CD4-positive, alpha-beta T cell (primary cell): ENCODE measurements around the gene RNF167. TPM values are rescaled to one million over a fixed set of nuclear protein-coding genes. Genes with fewer than 3 reads are reported as not detected.

ENCODE experiments used
- ATAC-seq: fragments of 200-7000 bp; cut with Tn5 transposase; one replicate; pipeline ENCODE4 v1.10.0; 2022; ENCODE audit warnings: mild to moderate bottlenecking; ENCODE audit not compliant: poor library complexity
- CTCF ChIA-PET: fragments of 350-600 bp; sonication (Branson Sonifier 250); formaldehyde crosslinking; loops from one replicate; lab custom pipeline; 2021; ENCODE audit warnings: antibody characterized with exemption, inconsistent platforms; lab: Charles Lee
- POLR2A ChIA-PET: fragments of 350-600 bp; sonication (Branson Sonifier 250); formaldehyde crosslinking; loops from one replicate; lab custom pipeline; 2021; ENCODE audit warnings: antibody characterized with exemption, inconsistent platforms; lab: Charles Lee
- DNase-seq, 14 experiments: peaks; one replicate each; pipeline ENCODE4 v3.0.0-alpha.2; 2013 to 2020; ENCODE audit warnings: mixed read lengths in 2 of 14
- H3K27ac ChIP-seq, 2 donors: one replicate each; pipeline versions ENCODE4 v1.5.1 to v1.7.0; 2013; ENCODE audit warnings: low read length in 2 of 2, low read depth in 1 of 2, mild to moderate bottlenecking in 1 of 2
- H3K27me3 ChIP-seq, 2 experiments: 1 replicate in 1 of 2; 2 replicates in 1 of 2; pipeline versions ENCODE4 v1.6.1 to v1.7.0; 2013; ENCODE audit warnings: low read length in 2 of 2, control low read depth in 1 of 2, mild to moderate bottlenecking in 1 of 2, moderate library complexity in 1 of 2; ENCODE audit not compliant: insufficient read depth in 2 of 2, control insufficient read depth in 1 of 2
- H3K36me3 ChIP-seq: one replicate; pipeline ENCODE4 v1.6.1; 2013; ENCODE audit warnings: low read length, control low read depth; ENCODE audit not compliant: insufficient read depth
- H3K4me1 ChIP-seq: one replicate; pipeline ENCODE4 v1.6.1; 2013; ENCODE audit warnings: low read length, control low read depth; ENCODE audit not compliant: insufficient read depth
- H3K4me3 ChIP-seq: one replicate; pipeline ENCODE4 v1.5.1; 2013; ENCODE audit warnings: mild to moderate bottlenecking, low read length, moderate library complexity
- H3K9me3 ChIP-seq, 2 experiments: 1 replicate in 1 of 2; 2 replicates in 1 of 2; pipeline versions ENCODE4 v1.6.1 to v1.7.0; 2013; ENCODE audit warnings: low read length in 2 of 2, mild to moderate bottlenecking in 2 of 2, control low read depth in 1 of 2, moderate library complexity in 1 of 2; ENCODE audit not compliant: control insufficient read depth in 1 of 2, insufficient read depth in 1 of 2
- H3K27ac Mint-ChIP-seq: one replicate; pipeline ENCODE4 v1.8.0; 2020; ENCODE audit warnings: mixed read lengths
- H3K27me3 Mint-ChIP-seq: one replicate; pipeline ENCODE4 v1.8.0; 2021; ENCODE audit warnings: mixed read lengths
- H3K36me3 Mint-ChIP-seq: one replicate; pipeline ENCODE4 v1.8.0; 2021; ENCODE audit warnings: low read depth, mixed read lengths
- H3K4me1 Mint-ChIP-seq: one replicate; pipeline ENCODE4 v1.8.0; 2021; ENCODE audit warnings: low read depth, mixed read lengths
- H3K4me3 Mint-ChIP-seq: one replicate; pipeline ENCODE4 v1.8.0; 2020; ENCODE audit warnings: mild to moderate bottlenecking, mixed read lengths
- H3K9me3 Mint-ChIP-seq: one replicate; pipeline ENCODE4 v1.8.0; 2020; ENCODE audit warnings: mixed read lengths
- CTCF ChIP-seq: fragments of 200-600 bp; IDR thresholded peaks from one replicate; pipeline ENCODE4 v1.8.0; 2022; ENCODE audit warnings: antibody characterized with exemption, mild to moderate bottlenecking
- intact Hi-C, 2 experiments: fragments of 100-400 bp; cut with DNase I in 1 of 2; cut with micrococcal nuclease in 1 of 2; formaldehyde crosslinking; loops; one replicate each; pipeline versions ENCODE4 v1.15.1 to v1.9.0; 2023 to 2025; cut with DNase I, micrococcal nuclease
- total RNA-seq, 174 experiments: library from RNA in 2 of 174; stranded (reverse) in 2 of 174; gene quantifications; one replicate each; pipeline ENCODE4 v1.2.3 and lab custom pipeline; 2021 to 2026

RNF167 gene
- total RNA-seq, 2 experiments from 2014 or later = 59.3 to 62.8 TPM

DNA sequence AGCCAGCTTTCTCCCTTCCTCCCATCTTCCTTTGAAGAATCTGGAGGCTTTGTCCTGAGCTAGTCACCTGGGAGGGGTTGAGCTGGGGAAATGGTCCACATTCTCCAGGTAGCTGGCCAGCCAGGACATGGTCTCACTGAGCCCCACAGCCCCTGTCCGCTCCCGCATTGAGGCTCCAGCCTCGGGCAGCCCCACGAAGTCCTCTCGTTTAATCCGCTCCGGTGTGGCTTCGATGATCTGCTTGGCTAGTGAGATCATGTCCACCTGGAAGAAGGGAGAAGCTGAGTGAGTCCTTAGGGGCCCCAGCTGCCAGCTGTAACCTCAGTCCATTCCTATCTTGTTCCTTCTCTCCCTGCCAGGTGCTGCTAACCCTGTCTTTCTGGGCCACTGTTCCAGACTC is 30.2 kb downstream of the RNF167 start:
- intact Hi-C loops = no loop called here
- no peak for TF ChIP-seq CTCF
- Histone ChIP-seq H3K36me3 (peaks cover 47% of the 10 kb centered on the region), H3K4me3 (no peak overlapping the region), H3K27me3 (no peaks in the 10 kb centered on the region), H3K9me3 (no peaks in the 10 kb centered on the region), H3K27ac (peak overlapping the region in 1 of 2 donors; percentile 27), H3K4me1 (peaks cover 38% of the 10 kb centered on the region)
- Mint-ChIP-seq H3K27ac (peak overlapping the region; percentile 0), H3K4me3 (peak overlapping the region; percentile 40), H3K4me1 (peaks cover 13% of the 10 kb centered on the region), H3K9me3 (no peaks in the 10 kb centered on the region), H3K36me3 (peaks cover 52% of the 10 kb centered on the region), H3K27me3 (no peaks in the 10 kb centered on the region)
- no peak for ATAC-seq
- ChIA-PET POLR2A (interaction anchor here (0.9 to 9.8 kb wide), 3 partner anchors 16 to 30 kb away, joined by 3 to 350 read pairs (median 195); partner anchors contain the start of genes ENO3, PFN1, RNF167 and SLC25A11), CTCF (interaction anchor here (2.4 kb wide), 1 partner anchor 61 kb away, joined by 9 read pairs; no protein-coding TSS in a partner anchor)
- DNase-seq = no peak

DNA sequence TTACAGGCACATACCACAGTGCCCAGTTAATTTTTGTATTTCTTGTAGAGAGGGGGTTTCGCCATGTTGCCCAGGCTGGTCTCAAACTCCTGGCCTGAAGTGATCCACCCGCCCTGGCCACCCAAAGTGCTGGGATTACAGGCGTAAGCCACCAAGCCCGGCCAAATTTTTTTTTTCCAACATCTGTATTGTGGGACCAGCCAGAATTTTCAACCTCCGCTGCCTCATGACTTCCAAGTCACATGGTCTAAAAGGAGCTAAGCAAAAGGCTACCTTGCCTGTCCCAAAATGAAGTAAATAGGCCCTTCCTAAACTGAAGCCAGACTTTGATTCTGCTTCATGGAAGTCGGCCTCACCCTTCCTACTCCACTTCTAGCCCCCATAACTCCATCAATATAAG is 31.8 kb downstream of the RNF167 start:
- ATAC-seq (no peak), DNase-seq (no peak)
- Histone ChIP-seq H3K27ac (no peak overlapping the region), H3K4me1 (peaks cover 30% of the 10 kb centered on the region), H3K4me3 (no peak overlapping the region), H3K27me3 (no peaks in the 10 kb centered on the region), H3K36me3 (peaks cover 55% of the 10 kb centered on the region), H3K9me3 (no peaks in the 10 kb centered on the region)
- ChIA-PET CTCF (interaction anchor here (1.1 to 2.4 kb wide), 2 partner anchors 15 to 63 kb away, joined by 4 to 9 read pairs; partner anchors contain the start of gene CAMTA2), POLR2A (interaction anchor here (7.3 to 9.8 kb wide), 2 partner anchors 23 to 32 kb away, joined by 195 to 350 read pairs; partner anchors contain the start of genes ENO3, PFN1, RNF167 and SLC25A11)
- no peak for TF ChIP-seq CTCF
- intact Hi-C loops = no loop called here
- Mint-ChIP-seq H3K27me3 (no peaks in the 10 kb centered on the region), H3K9me3 (no peaks in the 10 kb centered on the region), H3K27ac (no peak overlapping the region), H3K4me3 (no peak overlapping the region), H3K4me1 (peaks cover 8% of the 10 kb centered on the region), H3K36me3 (peaks cover 52% of the 10 kb centered on the region)

DNA sequence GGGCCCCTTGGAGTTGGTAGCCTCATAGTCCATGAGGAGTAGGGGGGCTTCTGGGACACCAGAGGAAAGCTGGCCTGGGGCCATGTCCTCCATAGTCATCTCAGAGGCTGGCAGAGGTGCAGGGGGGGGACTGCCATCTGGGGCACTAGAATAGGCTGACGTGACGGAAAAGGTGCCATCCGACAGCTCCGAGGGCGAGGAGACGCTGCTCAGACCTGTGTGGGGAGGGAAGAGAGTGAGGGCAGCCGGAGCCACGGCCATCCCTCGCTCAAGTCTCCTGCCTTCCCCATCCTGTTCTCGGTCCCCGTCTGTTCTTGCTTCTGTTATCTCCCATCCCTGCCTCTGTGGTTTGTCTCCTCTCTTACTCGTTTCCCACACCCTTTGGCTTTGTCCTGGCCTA is 32.3 kb downstream of the RNF167 start:
- intact Hi-C loops = no loop called here
- H3K9me3 ChIP-seq = no peaks in the 10 kb centered on the region
- no peaks in the 10 kb centered on the region for H3K27me3 ChIP-seq
- CTCF ChIA-PET = interaction anchor here (1.2 kb wide), 1 partner anchor 90 kb away, joined by 3 read pairs; no protein-coding TSS in a partner anchor
- ATAC-seq (no peak), DNase-seq (no peak)
- Mint-ChIP-seq H3K9me3 (no peaks in the 10 kb centered on the region), H3K27ac (no peak overlapping the region), H3K36me3 (peaks cover 57% of the 10 kb centered on the region), H3K27me3 (no peaks in the 10 kb centered on the region), H3K4me1 (peaks cover 8% of the 10 kb centered on the region), H3K4me3 (no peak overlapping the region)
- H3K36me3 ChIP-seq = peaks cover 60% of the 10 kb centered on the region
- POLR2A ChIA-PET = interaction anchor here (7.3 to 9.8 kb wide), 2 partner anchors 24 to 32 kb away, joined by 195 to 350 read pairs; partner anchors contain the start of genes ENO3, PFN1, RNF167 and SLC25A11
- H3K4me3 ChIP-seq = no peak overlapping the region
- TF ChIP-seq CTCF = no peak
- H3K4me1 ChIP-seq = peaks cover 30% of the 10 kb centered on the region
- H3K27ac ChIP-seq = no peak overlapping the region
